HS-5 (cell line): ENCODE data around the gene SLC25A5.
A peak's percentile ranks its signal among the peaks of the same experiment; 100 is the strongest.
"Not testable (repeated sequence)": the region's sequence is repeated elsewhere in the genome, so short reads cannot be mapped to it uniquely, and the experiment has no call there.

Source experiments
- DNase-seq: peaks from one replicate; pipeline ENCODE4 v3.0.0-alpha.2; 2012; ENCODE audit warnings: low read depth

Gene SLC25A5

DNA sequence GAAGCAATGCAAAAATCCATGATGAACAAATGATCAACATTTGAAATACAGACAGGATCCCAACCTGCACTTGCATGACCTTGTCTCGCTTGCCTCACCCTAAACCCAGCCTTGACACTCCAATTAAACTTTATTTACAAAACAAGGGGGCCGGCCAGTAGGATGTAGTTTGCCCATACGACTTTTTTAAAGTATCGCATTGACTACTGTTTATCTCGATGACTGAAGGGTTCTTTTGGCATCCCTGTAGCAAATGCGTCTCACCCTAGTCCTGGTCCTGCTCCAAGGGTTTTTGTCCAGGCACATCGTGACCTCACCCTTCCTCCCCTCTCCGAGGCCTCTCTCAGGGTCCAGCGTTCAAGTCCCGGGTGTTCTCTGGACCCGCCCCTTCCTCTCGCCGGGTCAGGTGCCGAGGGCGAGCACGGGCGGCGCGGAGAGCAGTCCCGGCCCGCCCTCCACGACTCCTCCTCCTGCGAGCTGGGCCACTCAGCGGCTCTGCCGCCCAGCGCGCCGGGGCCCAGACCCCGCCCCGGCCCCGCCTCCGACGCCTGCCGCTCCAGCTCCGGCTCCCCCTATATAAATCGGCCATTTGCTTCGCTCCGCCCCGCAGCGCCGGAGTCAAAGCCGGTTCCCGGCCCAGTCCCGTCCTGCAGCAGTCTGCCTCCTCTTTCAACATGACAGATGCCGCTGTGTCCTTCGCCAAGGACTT, at the start of gene SLC25A5:
Gene SLC25A5, plus strand, starts transcription at position 603 of the 709 bp plus-strand sequence. Its CDS starts 72 bp downstream, at position 675.
- no peak for DNase-seq

DNA sequence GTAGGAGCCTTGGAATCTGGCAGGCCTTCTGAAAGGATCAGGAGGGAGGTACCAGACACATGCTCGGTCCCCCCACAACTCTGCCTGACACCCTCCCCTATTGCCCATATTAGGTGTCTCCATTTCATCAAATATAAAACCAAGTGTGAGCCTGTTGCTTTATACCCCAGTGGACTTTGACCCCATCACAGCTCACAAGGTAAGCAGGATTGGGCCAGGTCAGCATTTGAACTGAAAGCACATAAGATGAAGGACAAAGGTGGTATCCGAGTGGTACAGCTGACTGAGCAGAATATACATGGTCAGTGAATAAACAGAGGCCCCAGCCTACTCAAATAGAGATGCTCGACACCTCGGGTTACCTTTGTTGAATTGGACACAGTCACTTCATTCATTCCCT, 49.1 kb upstream of the SLC25A5 start:
- no peak for DNase-seq

DNA sequence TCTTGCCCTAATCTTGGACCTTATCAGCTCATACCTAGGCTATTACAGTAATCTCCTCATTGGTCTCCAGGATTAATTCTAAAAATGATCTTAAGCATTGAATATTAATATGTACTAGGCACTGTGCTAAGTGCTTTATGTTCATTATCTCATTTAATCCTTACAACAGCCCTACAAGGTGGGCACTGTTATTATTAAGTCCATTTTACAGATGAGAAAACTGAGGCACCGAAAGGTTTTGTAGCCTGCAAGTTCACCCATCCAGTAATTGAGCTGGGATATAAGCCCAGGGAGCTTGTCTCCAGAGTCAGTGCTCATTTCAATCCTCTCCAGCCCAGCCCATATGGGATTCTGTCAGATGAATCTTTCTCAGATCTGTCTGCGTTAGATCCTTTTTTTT, 48.3 kb upstream of the SLC25A5 start:
- DNase-seq: no peak

DNA sequence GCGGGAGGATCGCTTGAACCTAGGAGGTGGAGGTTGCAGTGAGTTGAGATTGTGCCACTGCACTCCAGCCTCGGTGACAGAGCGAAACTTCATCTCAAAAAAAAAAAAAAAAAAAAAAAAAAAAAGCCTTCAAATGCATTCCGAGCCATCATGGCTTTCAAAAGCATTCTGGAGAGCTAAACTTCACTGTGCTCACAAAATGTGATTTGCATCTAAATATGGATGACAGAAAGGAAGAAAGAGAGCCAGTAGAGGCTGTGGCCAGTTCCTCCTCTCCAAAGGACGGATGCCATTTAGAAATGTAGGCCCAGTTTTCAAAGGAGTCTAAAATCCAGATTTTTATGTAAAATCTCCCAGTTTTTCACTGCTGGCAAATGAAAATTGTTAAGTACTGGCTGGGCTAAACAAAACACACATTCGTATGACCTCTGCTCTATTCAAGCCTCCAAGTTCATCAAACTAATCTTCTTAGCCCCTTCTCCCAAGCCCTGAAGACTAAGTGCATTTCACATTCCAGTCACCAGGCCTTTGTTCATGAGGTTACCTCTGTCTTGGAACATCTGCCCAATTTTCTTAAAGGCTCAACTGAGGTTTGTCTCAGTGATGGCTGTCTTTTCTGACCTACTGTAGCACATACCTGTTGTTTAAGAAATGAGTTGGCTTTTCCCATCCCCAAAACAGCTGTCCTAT, 47.1 kb upstream of the SLC25A5 start:
- no peak for DNase-seq

DNA sequence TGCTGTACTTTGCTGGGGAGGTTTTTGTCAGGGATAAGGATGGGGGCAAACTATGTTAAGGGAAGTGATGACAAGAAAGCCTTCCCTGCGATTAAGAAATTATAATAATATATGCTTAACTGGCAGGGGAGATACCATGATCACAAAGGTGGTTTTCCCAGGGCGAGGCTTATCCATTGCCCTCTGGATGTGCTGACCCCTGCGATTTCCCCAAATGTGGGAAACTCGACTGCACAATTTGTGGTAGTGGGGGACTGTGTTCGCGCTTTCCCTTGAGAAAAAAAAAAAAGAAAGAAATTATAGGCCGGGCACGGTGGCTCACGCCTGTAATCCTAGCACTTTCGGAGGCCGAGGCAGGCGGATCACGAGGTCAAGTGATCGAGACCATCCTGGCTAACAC, 44.6 kb upstream of the SLC25A5 start:
- DNase-seq: no peak

DNA sequence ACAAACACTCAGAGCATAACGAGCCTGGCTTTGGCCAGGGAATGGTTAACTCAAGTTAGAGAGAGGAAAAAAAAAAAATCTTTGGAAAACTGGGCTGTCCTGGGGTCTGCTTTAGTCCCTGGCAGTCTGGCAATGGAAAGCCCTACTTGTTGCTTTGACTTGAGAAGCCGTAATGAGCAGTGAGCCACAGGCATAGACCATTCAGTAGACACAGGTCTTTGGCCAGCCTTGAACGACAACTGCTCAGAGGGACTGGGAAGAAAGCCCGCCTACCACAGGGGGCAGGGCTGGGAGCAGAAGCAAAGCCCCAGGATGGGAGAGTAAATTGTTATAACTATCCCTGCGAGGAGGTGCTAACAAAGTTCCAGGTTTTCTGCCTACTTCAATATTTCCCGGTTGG, 43.2 kb upstream of the SLC25A5 start:
- DNase-seq: no peak

DNA sequence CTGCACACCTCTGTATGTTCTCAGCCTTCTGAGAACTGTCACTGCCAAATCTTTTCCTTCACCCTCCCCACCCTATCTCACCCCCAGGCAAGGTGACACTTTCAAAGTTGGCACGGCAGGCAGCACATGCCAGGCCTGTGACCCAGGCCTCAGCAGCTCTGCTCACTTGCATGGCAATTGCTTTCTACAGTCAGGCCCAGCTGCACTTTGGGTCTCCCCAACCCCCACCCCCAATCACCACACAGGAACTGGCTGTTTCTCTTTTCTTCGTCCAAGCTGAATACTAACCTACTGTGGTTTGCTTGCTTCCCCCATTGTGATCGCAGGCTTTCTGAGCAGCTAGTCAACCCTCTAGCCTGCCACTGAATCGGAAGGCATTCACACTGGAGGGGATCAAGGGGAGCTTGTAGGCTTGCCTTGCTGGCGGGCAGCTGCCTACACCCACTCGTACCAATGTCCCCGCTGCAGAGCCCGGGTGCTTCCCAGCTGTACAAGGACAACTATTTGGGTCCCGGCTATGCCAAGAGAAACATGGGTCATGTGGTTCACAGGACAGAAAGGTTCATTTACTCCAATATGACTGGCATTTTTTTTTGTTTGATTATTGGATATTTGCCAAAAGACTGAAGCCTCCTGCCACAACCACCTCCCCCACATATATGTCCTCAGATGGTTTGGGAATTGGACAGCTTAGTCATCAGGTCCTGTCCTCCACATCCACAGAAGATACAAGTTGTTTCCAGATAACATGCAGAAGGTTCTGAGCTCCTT, 41.0 kb upstream of the SLC25A5 start:
- DNase-seq: no peak

DNA sequence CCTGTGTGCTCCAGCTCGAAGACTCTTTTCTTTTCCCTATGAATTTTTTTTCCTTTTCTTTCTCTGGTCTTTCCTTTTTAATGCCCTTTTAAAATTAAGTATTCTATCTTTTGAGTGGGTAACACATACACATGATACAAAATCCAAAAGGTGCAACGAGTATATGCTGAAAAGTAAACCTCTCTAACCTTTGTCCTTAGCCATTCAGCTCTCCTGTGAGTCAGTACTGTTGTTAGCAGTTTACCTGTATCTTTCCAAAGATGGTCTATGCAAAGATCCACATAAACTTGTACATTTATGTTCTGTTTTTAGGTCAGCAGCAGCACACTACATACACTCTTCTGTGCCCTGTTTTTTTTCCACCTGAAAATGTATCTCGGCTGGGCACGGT, 40.5 kb upstream of the SLC25A5 start:
- DNase-seq: no peak

DNA sequence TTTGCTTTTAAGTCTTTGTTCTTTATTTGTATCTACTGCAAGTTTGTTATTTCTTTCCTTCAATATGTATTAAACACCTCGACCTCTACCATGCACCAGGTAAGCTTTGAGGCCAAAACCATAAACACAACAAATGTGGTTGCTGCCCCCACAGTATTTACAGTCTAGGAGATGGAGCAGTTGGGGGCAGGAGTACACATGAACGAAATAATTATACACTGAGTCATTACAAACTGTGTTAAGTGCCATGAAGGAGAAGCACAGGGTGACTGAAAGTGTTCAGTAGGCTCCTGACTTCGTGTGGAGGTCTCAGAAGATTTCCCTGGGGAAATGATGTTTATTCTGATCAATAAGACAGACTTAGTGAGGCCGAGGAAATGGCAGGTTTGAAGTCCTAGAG, 38.8 kb upstream of the SLC25A5 start:
- DNase-seq: no peak

DNA sequence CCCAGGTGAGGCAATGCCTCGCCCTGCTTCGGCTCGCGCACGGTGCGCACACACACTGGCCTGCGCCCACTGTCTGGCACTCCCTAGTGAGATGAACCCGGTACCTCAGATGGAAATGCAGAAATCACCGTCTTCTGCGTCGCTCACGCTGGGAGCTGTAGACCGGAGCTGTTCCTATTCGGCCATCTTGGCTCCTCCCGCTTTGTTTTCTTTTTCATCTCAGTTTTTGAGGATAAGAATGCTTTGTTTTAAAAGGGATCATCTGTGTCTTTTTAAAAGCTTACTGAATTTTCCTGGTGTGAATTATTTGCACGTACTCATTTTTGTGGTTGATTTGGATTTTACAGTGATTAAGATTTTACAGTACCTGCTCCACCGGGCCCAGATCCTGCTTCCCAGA, 26.9 kb upstream of the SLC25A5 start:
- not testable (repeated sequence) for DNase-seq

DNA sequence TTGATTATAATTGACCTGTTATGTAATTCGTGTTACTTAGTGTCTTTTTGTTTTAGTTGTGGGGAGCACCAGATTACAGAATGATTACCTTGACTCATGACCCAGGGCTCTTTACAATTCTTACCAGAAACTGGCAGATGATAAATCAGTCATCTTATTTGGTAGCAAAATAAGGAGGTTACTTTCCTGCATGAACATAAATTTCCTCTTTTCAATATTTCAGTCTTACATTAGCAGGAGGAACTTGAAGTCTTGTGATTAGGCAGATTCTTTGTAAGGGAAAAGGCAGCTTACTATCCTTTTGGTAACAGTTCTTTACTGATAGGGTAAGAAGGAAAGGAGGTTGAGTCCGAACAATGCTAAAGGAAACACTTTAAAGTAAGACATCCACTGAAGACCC, 26.0 kb upstream of the SLC25A5 start:
- no peak for DNase-seq

DNA sequence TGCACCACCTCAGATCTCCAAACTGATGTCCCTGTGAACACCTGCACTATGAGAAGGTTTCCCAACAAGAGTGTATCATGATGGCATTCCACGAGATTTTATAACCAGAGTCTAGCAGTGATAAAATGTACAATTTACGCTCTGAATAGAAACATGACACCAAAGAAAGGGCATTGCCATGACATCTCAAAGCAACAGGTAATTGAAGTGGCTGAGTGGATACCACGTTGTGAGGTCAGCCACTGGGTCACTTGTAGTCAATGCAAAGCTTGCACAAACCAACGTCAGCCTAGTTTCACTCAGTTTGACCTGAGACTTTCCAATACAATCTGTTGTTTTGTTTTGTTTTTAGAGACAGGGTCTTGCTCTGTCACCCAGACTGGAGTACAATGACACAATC, 15.0 kb upstream of the SLC25A5 start:
- DNase-seq: no peak

DNA sequence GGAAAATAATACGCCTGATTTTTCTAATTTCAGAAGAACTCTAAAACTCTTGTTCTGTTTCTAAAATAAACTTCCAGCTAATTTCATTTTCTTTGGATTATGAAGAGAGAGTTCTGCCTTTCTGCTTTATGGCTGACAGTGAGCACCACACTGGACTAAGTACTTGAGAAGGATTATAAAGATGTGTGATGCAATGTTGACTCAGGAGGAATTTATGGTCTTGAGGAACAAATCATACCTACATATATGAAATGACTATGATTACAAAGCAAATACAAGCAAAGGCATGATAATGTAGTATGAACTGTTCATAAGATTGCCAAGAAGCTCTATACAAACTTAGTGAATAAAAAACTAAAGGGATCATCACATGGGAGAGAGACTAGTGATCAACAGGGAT, 13.0 kb upstream of the SLC25A5 start:
- no peak for DNase-seq

DNA sequence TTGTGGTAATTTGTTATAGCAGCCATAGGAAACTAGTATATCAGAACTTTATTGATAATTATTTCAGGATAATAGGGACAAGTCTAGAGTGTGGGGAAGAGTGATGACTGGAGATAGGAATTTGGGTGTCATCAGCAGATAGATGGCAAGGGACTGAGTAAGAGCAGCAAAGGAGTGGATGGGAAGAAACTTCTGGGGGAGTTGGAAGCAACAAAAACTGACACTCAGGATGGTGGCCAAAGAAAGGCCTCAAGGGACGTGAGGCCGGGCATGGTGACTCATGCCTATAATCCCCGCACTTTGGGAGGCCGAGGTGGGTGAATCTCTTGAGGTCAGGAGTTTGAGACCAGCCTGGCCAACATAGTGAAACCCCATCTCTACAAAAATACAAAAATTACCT, 9.1 kb upstream of the SLC25A5 start:
- peak; percentile 34 for DNase-seq

DNA sequence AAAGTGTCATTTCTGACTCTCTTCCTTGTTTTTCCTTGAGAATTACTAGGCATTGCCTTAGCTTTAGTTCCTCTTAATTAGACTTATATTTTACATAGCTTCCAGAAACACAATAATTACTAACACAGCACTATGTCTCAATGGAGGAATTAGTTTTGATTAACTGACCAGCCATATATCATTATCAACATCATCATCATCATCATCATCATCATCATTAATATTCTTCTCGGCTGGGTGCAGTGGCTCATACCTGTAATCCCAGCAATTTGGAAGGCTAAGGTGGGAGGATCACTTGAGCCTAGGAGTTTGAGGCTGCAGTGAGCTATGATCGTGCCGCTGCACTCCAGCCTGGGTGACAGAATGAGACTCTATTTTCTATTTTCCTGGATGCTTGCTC, 2.7 kb upstream of the SLC25A5 start:
- DNase-seq: no peak

DNA sequence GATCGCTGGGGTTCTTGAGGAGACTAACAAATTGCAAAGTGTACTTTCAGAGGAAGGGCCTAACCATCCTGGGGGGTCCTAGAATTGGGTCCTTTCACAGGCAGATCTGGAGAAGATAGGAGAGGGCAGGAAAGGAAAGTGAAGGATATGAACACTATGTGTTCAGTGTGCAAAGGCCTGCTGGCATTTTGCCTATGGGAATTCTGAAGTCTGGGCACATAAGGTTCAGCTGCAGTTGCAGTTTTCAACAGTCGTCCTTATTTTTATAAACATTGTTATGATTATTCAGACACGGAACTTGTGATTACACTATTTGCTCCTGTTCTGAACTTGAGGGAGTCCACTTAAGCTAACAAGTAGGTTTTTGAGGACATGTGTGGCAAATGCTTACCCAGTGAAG, 1.3 kb upstream of the SLC25A5 start:
- no peak for DNase-seq

DNA sequence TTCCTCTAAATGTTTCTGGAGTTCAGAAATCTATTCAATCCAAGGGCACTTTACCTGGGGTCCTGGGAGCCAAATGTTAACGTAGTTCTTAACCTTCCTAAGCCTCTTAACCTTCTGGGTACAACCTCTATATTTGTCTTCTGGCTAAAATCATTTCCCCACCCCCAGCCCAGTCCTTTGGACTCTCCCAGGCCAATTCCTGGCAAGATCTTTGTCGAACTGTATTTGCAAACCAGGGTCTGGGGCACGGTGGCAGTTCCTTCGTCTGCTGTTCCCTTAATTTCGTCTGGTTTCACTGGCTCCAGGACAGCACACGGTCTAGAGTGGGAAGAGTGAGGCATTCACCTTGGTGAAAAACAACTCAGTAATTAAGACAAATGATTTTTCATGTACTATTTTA, 811 bp upstream of the SLC25A5 start:
- DNase-seq: no peak

DNA sequence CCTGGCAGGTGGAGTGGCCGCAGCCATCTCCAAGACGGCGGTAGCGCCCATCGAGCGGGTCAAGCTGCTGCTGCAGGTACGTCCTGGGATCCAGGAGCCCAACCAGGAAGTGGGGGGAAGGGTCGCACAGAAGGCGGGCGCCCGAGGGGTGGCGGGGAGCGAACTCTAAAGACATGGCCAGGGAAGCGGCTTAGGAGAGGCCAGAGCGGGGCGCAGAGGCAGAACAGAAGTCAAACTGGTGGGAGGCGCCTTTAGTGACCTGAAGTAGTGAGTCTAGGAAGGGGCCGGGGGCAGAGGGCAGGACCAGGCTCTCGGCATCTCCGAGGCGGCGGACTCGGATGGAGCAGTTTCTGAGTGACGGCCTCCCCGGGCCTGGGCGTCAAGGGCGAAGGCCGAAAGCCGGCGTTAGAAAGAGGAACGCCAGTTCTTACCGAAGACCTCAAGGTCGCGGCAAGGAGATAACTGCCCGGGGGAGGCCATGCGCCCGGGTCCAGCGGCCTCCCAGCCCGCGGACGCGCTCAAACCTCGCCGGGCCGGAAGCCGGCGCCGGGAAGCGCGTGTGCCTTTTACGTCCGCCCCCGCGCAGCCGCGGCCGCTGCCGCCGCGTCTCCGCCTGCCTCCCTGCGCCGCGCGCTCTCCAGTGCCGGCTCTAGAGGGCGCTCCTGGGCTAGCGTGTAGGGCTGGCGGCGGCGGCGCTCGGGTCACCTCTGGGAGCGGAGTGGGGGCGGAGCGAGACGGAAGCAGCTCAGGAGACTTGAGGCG, 488 bp downstream of the SLC25A5 start:
- DNase-seq: no peak

DNA sequence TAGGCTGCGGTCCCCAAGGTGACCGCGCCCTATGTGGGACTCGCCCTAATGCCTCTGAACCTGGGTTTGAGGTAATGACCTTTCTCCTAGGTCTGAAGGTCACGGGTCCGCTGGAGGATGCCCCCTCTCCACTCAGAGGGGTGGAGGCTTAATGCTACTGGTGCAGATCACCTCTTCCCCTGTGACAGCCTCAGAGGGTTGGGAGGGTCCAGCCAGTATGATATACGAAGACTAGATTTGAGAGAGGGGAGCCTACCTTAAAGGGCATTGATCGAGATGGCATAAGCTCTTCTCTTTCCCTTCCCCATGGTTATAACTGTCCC, 1.0 kb downstream of the SLC25A5 start:
- DNase-seq: no peak

DNA sequence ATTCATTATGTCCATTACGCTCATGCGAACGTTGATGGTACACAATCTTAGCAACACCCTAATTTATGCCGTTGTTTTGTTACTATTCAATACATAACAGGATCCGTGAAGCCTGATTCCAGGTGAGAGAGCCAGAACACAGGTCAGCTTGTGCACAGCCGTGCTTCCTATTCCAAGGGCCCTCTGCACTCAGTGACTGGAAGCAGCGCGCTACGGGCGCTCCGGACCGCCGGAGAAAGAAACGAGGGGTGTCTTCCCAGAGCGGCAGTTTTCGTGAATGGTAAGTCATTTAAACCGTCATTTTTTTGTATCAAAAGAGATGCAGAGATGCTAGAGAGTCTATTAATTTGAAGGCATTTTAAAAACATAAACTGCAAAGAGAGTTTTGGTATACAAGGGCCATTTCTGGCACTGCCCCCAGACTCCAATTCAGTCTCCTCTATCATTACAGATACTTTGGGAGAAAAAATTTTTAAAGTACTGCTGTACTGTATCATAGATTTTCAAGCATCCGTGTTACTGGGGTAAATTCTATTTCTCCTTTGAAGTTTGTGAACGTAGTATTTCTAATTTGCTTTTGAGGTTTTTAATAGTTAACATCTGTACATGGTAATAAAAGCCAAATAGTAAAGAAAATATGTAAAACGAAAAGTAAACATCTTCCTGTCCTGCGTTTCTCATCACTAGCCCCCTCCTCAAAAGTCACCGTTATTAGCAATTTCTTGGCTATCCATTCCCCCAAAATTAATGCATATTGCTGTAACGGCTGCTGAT, 6.6 kb downstream of the SLC25A5 start:
- no peak for DNase-seq

DNA sequence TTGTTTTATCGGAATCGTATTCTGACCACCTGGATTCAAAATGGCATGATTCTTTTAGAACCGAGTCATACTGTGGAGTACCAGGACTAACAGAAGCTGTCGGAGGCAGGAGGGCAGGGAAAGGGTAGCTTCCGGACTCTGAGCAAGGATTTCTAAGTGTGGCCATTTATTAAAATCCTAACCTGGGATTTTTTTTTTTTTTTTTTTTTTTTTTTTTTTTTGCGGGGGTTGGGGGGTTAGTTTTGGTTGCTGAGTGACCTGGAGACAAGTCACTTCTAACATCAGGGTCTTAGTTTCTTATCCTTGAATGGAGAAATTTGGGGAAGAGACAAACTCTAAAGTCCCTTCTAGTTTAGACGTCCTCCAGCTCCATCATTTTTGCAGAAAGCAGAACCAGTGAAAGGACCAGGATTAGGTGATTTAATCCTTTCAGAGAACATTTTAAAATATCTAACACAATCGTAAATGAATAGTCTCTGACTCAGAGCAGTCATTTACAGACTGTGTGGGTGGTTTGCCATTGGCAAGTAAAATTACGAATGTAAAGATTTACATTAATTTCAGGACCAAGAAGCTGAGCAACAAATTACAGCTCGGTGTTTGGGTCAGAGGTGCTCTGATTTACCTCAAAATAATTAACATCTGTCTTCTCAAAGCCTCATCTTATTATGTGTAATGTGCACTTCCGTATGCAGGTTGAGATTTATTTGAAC, 7.3 kb downstream of the SLC25A5 start:
- no peak for DNase-seq
